GM03348 (cell line): ENCODE data around the gene USP2.

ENCODE experiments used
- DNase-seq: peaks from one replicate; pipeline ENCODE4 v3.0.0; 2012; ENCODE audit warnings: low spot score

USP2 gene

DNA sequence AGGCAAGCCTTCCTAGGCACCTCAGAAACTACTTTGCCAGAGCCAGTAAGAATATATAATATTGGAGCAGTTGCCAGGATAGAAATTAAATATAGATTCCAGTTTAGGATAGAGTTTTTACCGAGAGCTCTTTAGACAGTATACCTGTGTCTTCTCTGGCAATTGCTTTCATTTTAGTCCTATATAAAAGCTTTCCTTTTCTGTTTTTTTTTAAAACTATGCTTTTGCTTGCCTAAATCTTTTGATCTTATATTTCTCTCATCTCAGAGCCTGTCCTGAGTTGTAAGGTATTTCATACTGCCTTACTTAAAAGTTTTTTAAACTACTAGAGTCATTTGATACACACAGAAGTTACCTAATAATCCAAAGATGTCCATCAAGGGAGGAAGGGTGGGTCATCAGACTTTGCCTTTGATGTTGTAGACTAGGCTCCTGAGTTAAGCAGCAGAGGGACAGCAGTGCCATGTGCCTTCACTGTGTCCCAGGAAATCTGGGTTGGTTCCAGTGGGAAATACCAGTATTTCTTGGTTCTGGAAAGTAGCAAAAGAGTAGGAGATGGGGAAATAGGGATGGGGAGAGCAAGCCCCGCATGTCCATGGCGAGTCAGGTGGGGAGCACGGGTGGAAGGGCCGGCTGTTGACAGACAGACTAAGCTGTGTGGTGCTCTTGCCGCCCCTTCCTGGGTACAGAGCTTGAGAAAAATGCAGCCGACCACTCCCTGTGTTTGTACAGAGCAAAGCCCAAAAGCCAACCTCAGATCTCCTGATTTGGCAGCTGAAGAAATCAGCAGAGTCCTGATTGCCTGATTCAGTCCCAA, 75.7 kb downstream of the USP2 start:
- DNase-seq, result no peak
